Activated B cell treated with CpG ODN at 0.5 μM for 24 hours (primary cell): ENCODE results near the gene MRPL55. TPM values are rescaled to one million over a fixed set of nuclear protein-coding genes. Genes with fewer than 3 reads are reported as not detected.

Source experiments
- ATAC-seq: fragments of 200-7000 bp; cut with Tn5 transposase; one replicate; pipeline ENCODE4 v1.10.0; 2021; ENCODE audit warnings: low read depth, mild to moderate bottlenecking, moderate library complexity
- CTCF ChIA-PET: fragments of 350-600 bp; sonication (Branson Sonifier 250); formaldehyde crosslinking; loops from one replicate; lab custom pipeline; 2021; ENCODE audit warnings: antibody characterized with exemption; lab: Charles Lee
- POLR2A ChIA-PET: fragments of 350-600 bp; sonication (Branson Sonifier 250); formaldehyde crosslinking; loops from one replicate; lab custom pipeline; 2021; ENCODE audit warnings: antibody characterized with exemption; lab: Charles Lee
- DNase-seq: peaks from one replicate; pipeline ENCODE4 v3.0.0; 2022
- H3K27ac Mint-ChIP-seq: one replicate; pipeline ENCODE4 v1.8.0; 2020; ENCODE audit warnings: mixed read lengths
- H3K27me3 Mint-ChIP-seq: one replicate; pipeline ENCODE4 v1.8.0; 2021; ENCODE audit warnings: mixed read lengths
- H3K36me3 Mint-ChIP-seq: one replicate; pipeline ENCODE4 v1.8.0; 2021; ENCODE audit warnings: low read depth, mixed read lengths
- H3K4me1 Mint-ChIP-seq: one replicate; pipeline ENCODE4 v1.8.0; 2021; ENCODE audit warnings: mixed read lengths
- H3K4me3 Mint-ChIP-seq: one replicate; pipeline ENCODE4 v1.8.0; 2020; ENCODE audit warnings: mild to moderate bottlenecking, mixed read lengths
- H3K9me3 Mint-ChIP-seq: one replicate; pipeline ENCODE4 v1.8.0; 2020; ENCODE audit warnings: mixed read lengths
- CTCF ChIP-seq: fragments of 200-600 bp; IDR thresholded peaks from one replicate; pipeline ENCODE4 v1.8.0; 2022; ENCODE audit warnings: antibody characterized with exemption, mild to moderate bottlenecking
- intact Hi-C: fragments of 100-400 bp; cut with micrococcal nuclease; formaldehyde crosslinking; loops from one replicate; pipeline ENCODE4 v1.15.1; 2024
- total RNA-seq: library from RNA; stranded (reverse); gene quantifications from 2 replicates; pipeline ENCODE4 v1.2.3, GENCODE V29; 2022

Gene MRPL55
- total RNA-seq, 1 donor from 2014 or later: 34.0 TPM

GRCh38 chr1:228144993-228145343 lies 35.9 kb upstream of the MRPL55 start:
- no peak for DNase-seq
- POLR2A ChIA-PET: interaction anchor here (0.6 to 2.0 kb wide), 2 partner anchors 20 to 580 kb away, joined by 6 to 8 read pairs; partner anchors contain the start of gene IBA57

GRCh38 chr1:228144193-228144992 lies 35.3 kb upstream of the MRPL55 start:
- Mint-ChIP-seq H3K36me3 (peaks cover 26% of the 10 kb centered on the region), H3K4me3 (no peak overlapping the region), H3K27ac (no peak overlapping the region), H3K27me3 (no peaks in the 10 kb centered on the region), H3K4me1 (peaks cover 44% of the 10 kb centered on the region), H3K9me3 (no peaks in the 10 kb centered on the region)
- TF ChIP-seq CTCF: no peak
- CTCF ChIA-PET: no interaction called here
- intact Hi-C loops: no loop called here
- POLR2A ChIA-PET: interaction anchor here (0.6 to 2.0 kb wide), 2 partner anchors 21 to 579 kb away, joined by 6 to 8 read pairs; partner anchors contain the start of gene IBA57
- DNase-seq (no peak), ATAC-seq (no peak)

More at GRCh38 chr1:228144993-228145343, 35.9 kb upstream of the MRPL55 start:
- Mint-ChIP-seq H3K27me3 (no peaks in the 10 kb centered on the region), H3K4me3 (no peak overlapping the region), H3K4me1 (peaks cover 38% of the 10 kb centered on the region), H3K9me3 (no peaks in the 10 kb centered on the region), H3K27ac (no peak overlapping the region), H3K36me3 (peaks cover 22% of the 10 kb centered on the region)
- ATAC-seq: no peak
- CTCF ChIA-PET: no interaction called here
- no peak for TF ChIP-seq CTCF
- intact Hi-C loops: no loop called here

- no peaks in the 10 kb centered on the region for H3K27me3 Mint-ChIP-seq
- no peak overlapping the region for H3K27ac Mint-ChIP-seq
- ChIA-PET CTCF (interaction anchor here (1.0 to 1.5 kb wide), 2 partner anchors 13 to 21 kb away, joined by 3 to 4 read pairs; partner anchors contain the start of gene IBA57), POLR2A (interaction anchor here (2.0 to 2.1 kb wide), 2 partner anchors 22 kb away, joined by 6 to 17 read pairs; partner anchors contain the start of gene IBA57)
- TF ChIP-seq CTCF: no peak
- no peak overlapping the region for H3K4me3 Mint-ChIP-seq
- peaks cover 26% of the 10 kb centered on the region for H3K36me3 Mint-ChIP-seq
- intact Hi-C loops: no loop called here
- no peak for DNase-seq
- peaks cover 47% of the 10 kb centered on the region for H3K4me1 Mint-ChIP-seq
- H3K9me3 Mint-ChIP-seq: no peaks in the 10 kb centered on the region
- no peak for ATAC-seq
Observed at GRCh38 chr1:228143480-228144192, 34.5 kb upstream of the MRPL55 start.

GRCh38 chr1:228142701-228143136 lies 33.6 kb upstream of the MRPL55 start:
- no peak overlapping the region for H3K27ac Mint-ChIP-seq

More at GRCh38 chr1:228142701-228143136, 33.6 kb upstream of the MRPL55 start:
- no peak for DNase-seq
- peaks cover 56% of the 10 kb centered on the region for H3K4me1 Mint-ChIP-seq
- ATAC-seq: no peak
- TF ChIP-seq CTCF: no peak
- POLR2A ChIA-PET: interaction anchor here (2.1 kb wide), 1 partner anchor 23 kb away, joined by 17 read pairs; the partner anchor contains the start of gene IBA57
- intact Hi-C loops: no loop called here
- H3K4me3 Mint-ChIP-seq: no peak overlapping the region
- peaks cover 22% of the 10 kb centered on the region for H3K36me3 Mint-ChIP-seq
- CTCF ChIA-PET: interaction anchor here (1.0 to 1.5 kb wide), 2 partner anchors 12 to 22 kb away, joined by 3 to 4 read pairs; partner anchors contain the start of gene IBA57
- no peaks in the 10 kb centered on the region for H3K9me3 Mint-ChIP-seq
- H3K27me3 Mint-ChIP-seq: no peaks in the 10 kb centered on the region
